Aortic smooth muscle cell (primary cell): ENCODE data around the gene FAM187B. TPM values are rescaled to one million over a fixed set of nuclear protein-coding genes. Genes with fewer than 3 reads are reported as not detected.

ENCODE experiments used
- total RNA-seq: library from RNA; depleted of rRNA; stranded (reverse); fragments of >200 nt; gene quantifications from 2 replicates; pipeline ENCODE4 v1.2.3, GENCODE V29; 2014

Gene FAM187B
- not detected in 2 replicates for total RNA-seq

GRCh38 chr19:35228177-35228930 lies at the start of gene FAM187B:
FAM187B (minus strand) TSS chr19:35228739; CDS start chr19:35228680, 59 bp downstream.

GRCh38 chr19:35268536-35269437 lies 40.2 kb upstream of the FAM187B start, which contains the start of gene USF2:
USF2 (plus strand) TSS chr19:35268962; CDS start chr19:35269102, 140 bp downstream.

GRCh38 chr19:35248310-35249145 lies 20.0 kb upstream of the FAM187B start, which contains the start of gene LSR:
LSR (plus strand) TSS chr19:35249002; CDS start chr19:35249023, 21 bp downstream.

Other genes starting within 250 kb of the FAM187B start
- 17.2 and 24.6 TPM in 2 replicates for gene GRAMD1A, start 228.4 kb downstream of the FAM187B start, total RNA-seq
- 16.1 and 32.8 TPM in 2 replicates for gene SCN1B, start 198.3 kb downstream of the FAM187B start, total RNA-seq
- 0.12 TPM in 1 of 2 replicates, not detected in the other for gene HPN, start 187.0 kb downstream of the FAM187B start, total RNA-seq
- gene FXYD3, start 112.9 kb downstream of the FAM187B start, total RNA-seq, result not detected in 2 replicates
- 0.06 and 0.13 TPM in 2 replicates for gene LGI4, start 93.7 kb downstream of the FAM187B start, total RNA-seq
- 3.4 and 7.0 TPM in 2 replicates for gene FXYD1, start 89.9 kb downstream of the FAM187B start, total RNA-seq
- gene FXYD7, start 85.5 kb downstream of the FAM187B start, total RNA-seq, result not detected in 2 replicates
- 35.1 and 39.1 TPM in 2 replicates for gene FXYD5, start 74.0 kb downstream of the FAM187B start, total RNA-seq
- 0.26 and 0.37 TPM in 2 replicates for gene LSR, start 20.3 kb upstream of the FAM187B start, total RNA-seq
- gene USF2, start 40.2 kb upstream of the FAM187B start, total RNA-seq, result 45.8 and 51.1 TPM in 2 replicates
- gene HAMP, start 53.8 kb upstream of the FAM187B start, total RNA-seq, result not detected in 2 replicates
- not detected in 2 replicates for gene MAG, start 63.4 kb upstream of the FAM187B start, total RNA-seq
- 0.40 and 0.56 TPM in 2 replicates for gene CD22, start 100.4 kb upstream of the FAM187B start, total RNA-seq
- not detected in 2 replicates for gene FFAR1, start 119.2 kb upstream of the FAM187B start, total RNA-seq
- not detected in 2 replicates for gene FFAR3, start 129.7 kb upstream of the FAM187B start, total RNA-seq
- not detected in 2 replicates for gene GPR42, start 142.3 kb upstream of the FAM187B start, total RNA-seq
- gene FFAR2, start 219.5 kb upstream of the FAM187B start, total RNA-seq, result not detected in 2 replicates